ENCODE results near the gene AQP2.

GRCh38 chr12:49980501-49981349 is 30.2 kb downstream of the AQP2 start:
- TF ChIP-seq POLR2A (IDR thresholded peaks at IDR 0.05): no peak
- no peak for TF ChIP-seq CTCF (IDR thresholded peaks at IDR 0.05 in 4 of 5, conservative IDR thresholded peaks at IDR 0.05 in 1 of 5)
